Endodermal cell (in vitro differentiated cells): Measurements from ENCODE around the gene EPHB1. TPM values are rescaled to one million over a fixed set of nuclear protein-coding genes. Genes with fewer than 3 reads are reported as not detected.

Experiments used
- DNase-seq: peaks from one replicate; pipeline ENCODE4 v3.0.0-alpha.2; 2017
- H3K27ac ChIP-seq: 2 replicates; pipeline ENCODE4 v1.5.1; 2013; ENCODE audit warnings: mild to moderate bottlenecking, low read depth, low read length, moderate library complexity
- H3K27me3 ChIP-seq: 2 replicates; pipeline ENCODE4 v1.6.1; 2013; ENCODE audit warnings: mild to moderate bottlenecking, low read length, moderate library complexity; ENCODE audit not compliant: insufficient read depth, control insufficient read depth, poor library complexity, severe bottlenecking
- H3K36me3 ChIP-seq: 2 replicates; pipeline ENCODE4 v1.7.0; 2013; ENCODE audit warnings: mild to moderate bottlenecking, low read length, moderate library complexity; ENCODE audit not compliant: control insufficient read depth, insufficient read depth
- H3K4me1 ChIP-seq: one replicate; pipeline ENCODE4 v1.7.0; 2013; ENCODE audit warnings: low read length; ENCODE audit not compliant: control insufficient read depth, insufficient read depth
- H3K4me3 ChIP-seq: 2 replicates; pipeline ENCODE4 v1.5.1; 2013; ENCODE audit warnings: mild to moderate bottlenecking, low read length, moderate library complexity
- H3K9ac ChIP-seq: 2 replicates; pipeline ENCODE4 v1.6.1; 2013; ENCODE audit warnings: mild to moderate bottlenecking, low read length, moderate library complexity; ENCODE audit not compliant: poor library complexity, severe bottlenecking; ENCODE audit errors: extremely low read depth
- H3K9me3 ChIP-seq: 2 replicates; pipeline ENCODE4 v1.6.1; 2013; ENCODE audit warnings: mild to moderate bottlenecking, low read length, moderate library complexity; ENCODE audit not compliant: control insufficient read depth
- H3K27ac Mint-ChIP-seq: 2 replicates; pipeline ENCODE4 v1.8.0; 2020; ENCODE audit warnings: mixed read lengths
- H3K27me3 Mint-ChIP-seq: 2 replicates; pipeline ENCODE4 v1.8.0; 2021; ENCODE audit warnings: mild to moderate bottlenecking, mixed read lengths; ENCODE audit not compliant: insufficient read depth
- H3K36me3 Mint-ChIP-seq: 2 replicates; pipeline ENCODE4 v1.8.0; 2020; ENCODE audit warnings: low read depth, mixed read lengths
- H3K4me1 Mint-ChIP-seq: 2 replicates; pipeline ENCODE4 v1.8.0; 2020; ENCODE audit warnings: mixed read lengths
- H3K4me3 Mint-ChIP-seq: 2 replicates; pipeline ENCODE4 v1.8.0; 2020; ENCODE audit warnings: mild to moderate bottlenecking, moderate library complexity, mixed read lengths
- H3K9me3 Mint-ChIP-seq: 2 replicates; pipeline ENCODE4 v1.8.0; 2020; ENCODE audit warnings: mild to moderate bottlenecking, mixed read lengths
- WGBS, 2 experiments: methylation state at CpG; one replicate each; pipeline versions ENCODE4 v1.1.5 to v1.1.7; 2013; ENCODE audit warnings: missing lambda C conversion rate in 2 of 2, mixed read lengths in 1 of 2; ENCODE audit not compliant: insufficient coverage in 1 of 2, insufficient read length in 1 of 2; 5-methylcytosine and 5-hydroxymethylcytosine counted together
- total RNA-seq, 2 donors: library from RNA; stranded (reverse); fragmentation: NEBNext Ultra II Directional in 1 of 2; extraction: Animal tissue kit (Norgen Biotek cat#: 25700) in 1 of 2; gene quantifications; 2 replicates in 1 of 2; 3 replicates in 1 of 2; pipeline ENCODE4 v1.2.1, GENCODE V29; 2021
- TF ChIP-seq, protein P1 (sequence below): fragments of 200-600 bp; sonication (generic); conservative IDR thresholded peaks from 2 replicates; pipeline ENCODE4 v1.5.0; 2021; ENCODE audit warnings: antibody characterized with exemption, mild to moderate bottlenecking

The EPHB1 gene
- total RNA-seq, 2 donors from 2014 or later: 2.9 to 3.6 TPM

- no peak overlapping the region for H3K4me3 ChIP-seq
- H3K9ac ChIP-seq: no peak overlapping the region
- Mint-ChIP-seq H3K36me3 (no peaks in the 10 kb centered on the region), H3K27ac (no peak overlapping the region), H3K4me1 (no peaks in the 10 kb centered on the region), H3K4me3 (no peak overlapping the region), H3K27me3 (peaks cover 34% of the 10 kb centered on the region), H3K9me3 (no peaks in the 10 kb centered on the region)
- WGBS, 2 experiments: 91% methylated on average over 2 of the region's 2 CpGs; no CpG with 5 or more reads in 1 of the 2 experiments
- TF ChIP-seq, protein P1, sequence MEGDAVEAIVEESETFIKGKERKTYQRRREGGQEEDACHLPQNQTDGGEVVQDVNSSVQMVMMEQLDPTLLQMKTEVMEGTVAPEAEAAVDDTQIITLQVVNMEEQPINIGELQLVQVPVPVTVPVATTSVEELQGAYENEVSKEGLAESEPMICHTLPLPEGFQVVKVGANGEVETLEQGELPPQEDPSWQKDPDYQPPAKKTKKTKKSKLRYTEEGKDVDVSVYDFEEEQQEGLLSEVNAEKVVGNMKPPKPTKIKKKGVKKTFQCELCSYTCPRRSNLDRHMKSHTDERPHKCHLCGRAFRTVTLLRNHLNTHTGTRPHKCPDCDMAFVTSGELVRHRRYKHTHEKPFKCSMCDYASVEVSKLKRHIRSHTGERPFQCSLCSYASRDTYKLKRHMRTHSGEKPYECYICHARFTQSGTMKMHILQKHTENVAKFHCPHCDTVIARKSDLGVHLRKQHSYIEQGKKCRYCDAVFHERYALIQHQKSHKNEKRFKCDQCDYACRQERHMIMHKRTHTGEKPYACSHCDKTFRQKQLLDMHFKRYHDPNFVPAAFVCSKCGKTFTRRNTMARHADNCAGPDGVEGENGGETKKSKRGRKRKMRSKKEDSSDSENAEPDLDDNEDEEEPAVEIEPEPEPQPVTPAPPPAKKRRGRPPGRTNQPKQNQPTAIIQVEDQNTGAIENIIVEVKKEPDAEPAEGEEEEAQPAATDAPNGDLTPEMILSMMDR: no peak
- no peak overlapping the region for H3K27ac ChIP-seq
- H3K9me3 ChIP-seq: no peaks in the 10 kb centered on the region
- no peaks in the 10 kb centered on the region for H3K36me3 ChIP-seq
- DNase-seq: no peak
- no peaks in the 10 kb centered on the region for H3K4me1 ChIP-seq
- H3K27me3 ChIP-seq: peaks cover 43% of the 10 kb centered on the region
Observed at GRCh38 chr3:135178566-135178965, 383.5 kb downstream of the EPHB1 start.

DNA sequence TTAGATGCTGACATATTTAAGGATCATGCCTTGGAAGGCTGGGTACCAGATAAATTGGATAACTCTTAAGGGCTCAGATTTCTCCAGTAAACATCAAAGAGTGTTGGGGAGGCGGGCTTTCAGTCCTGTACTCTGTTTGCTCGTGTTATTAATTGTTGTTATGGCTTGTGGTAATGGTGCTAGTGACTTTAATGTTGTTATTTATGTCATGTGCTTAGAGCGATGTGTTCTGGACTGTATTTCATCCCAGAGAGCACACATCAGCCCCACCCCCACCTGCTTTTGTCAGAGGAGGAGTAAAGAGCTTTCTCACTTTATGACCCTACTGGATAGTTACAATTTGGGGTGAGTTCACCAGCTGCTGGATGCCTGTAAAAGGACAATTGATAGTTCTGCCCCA, 386.3 kb downstream of the EPHB1 start:
- no peaks in the 10 kb centered on the region for H3K9me3 Mint-ChIP-seq
- H3K4me3 Mint-ChIP-seq: no peak overlapping the region
- WGBS, 2 experiments: 89% methylated on average over 3 of the region's 3 CpGs; no CpG with 5 or more reads in 1 of the 2 experiments
- peaks cover 25% of the 10 kb centered on the region for H3K27me3 ChIP-seq
- H3K4me1 ChIP-seq: no peaks in the 10 kb centered on the region
- H3K36me3 ChIP-seq: no peaks in the 10 kb centered on the region
- no peak overlapping the region for H3K27ac Mint-ChIP-seq
- TF ChIP-seq, protein P1: no peak
- no peak overlapping the region for H3K9ac ChIP-seq
- no peaks in the 10 kb centered on the region for H3K4me1 Mint-ChIP-seq
- no peaks in the 10 kb centered on the region for H3K9me3 ChIP-seq
- no peak for DNase-seq
- no peak overlapping the region for H3K27ac ChIP-seq
- H3K4me3 ChIP-seq: no peak overlapping the region
- peaks cover 13% of the 10 kb centered on the region for H3K27me3 Mint-ChIP-seq
- no peaks in the 10 kb centered on the region for H3K36me3 Mint-ChIP-seq

- Mint-ChIP-seq H3K36me3 (no peaks in the 10 kb centered on the region), H3K27me3 (peaks cover 9% of the 10 kb centered on the region), H3K4me3 (no peak overlapping the region), H3K27ac (no peak overlapping the region), H3K9me3 (no peaks in the 10 kb centered on the region), H3K4me1 (no peaks in the 10 kb centered on the region)
- peaks cover 14% of the 10 kb centered on the region for H3K27me3 ChIP-seq
- no peak overlapping the region for H3K9ac ChIP-seq
- no peak overlapping the region for H3K4me3 ChIP-seq
- H3K4me1 ChIP-seq: no peaks in the 10 kb centered on the region
- WGBS, 2 experiments: 96 to 97% methylated on average over 3 of the region's 3 CpGs
- no peaks in the 10 kb centered on the region for H3K9me3 ChIP-seq
- DNase-seq: no peak
- H3K27ac ChIP-seq: no peak overlapping the region
- TF ChIP-seq, protein P1: no peak
- H3K36me3 ChIP-seq: no peaks in the 10 kb centered on the region
Observed at GRCh38 chr3:135182364-135182998, 387.4 kb downstream of the EPHB1 start.
